ENCODE measurements around the gene TMEM178A. TPM values are rescaled to one million over a fixed set of nuclear protein-coding genes. Genes with fewer than 3 reads are reported as not detected.

TMEM178A gene
- total RNA-seq, 1 donor from 2014 or later = not detected

GRCh38 chr2:39632876-39633275 lies 32.8 kb upstream of the TMEM178A start:
- Mint-ChIP-seq H3K27me3 (ENCODE audit: insufficient read depth) (peaks cover 2% of the 10 kb centered on the region), H3K27ac (no peak overlapping the region), H3K36me3 (ENCODE audit: low read depth) (no peaks in the 10 kb centered on the region), H3K9me3 (no peaks in the 10 kb centered on the region), H3K4me3 (no peak overlapping the region), H3K4me1 (ENCODE audit: low read depth) (no peaks in the 10 kb centered on the region)
- DNase-seq (ENCODE audit: low spot score) = no peak
- intact Hi-C loops (cut with micrococcal nuclease) = no loop called here

- intact Hi-C loops (cut with micrococcal nuclease) = no loop called here
- Mint-ChIP-seq H3K4me1 (ENCODE audit: low read depth) (no peaks in the 10 kb centered on the region), H3K36me3 (ENCODE audit: low read depth) (no peaks in the 10 kb centered on the region), H3K27ac (no peak overlapping the region), H3K9me3 (no peaks in the 10 kb centered on the region), H3K27me3 (ENCODE audit: insufficient read depth) (peaks cover 1% of the 10 kb centered on the region), H3K4me3 (no peak overlapping the region)
- DNase-seq (ENCODE audit: low spot score) = no peak
These were observed 29.4 kb upstream of the TMEM178A start for GRCh38 chr2:39636306-39636705.

GRCh38 chr2:39638581-39638980 lies 27.1 kb upstream of the TMEM178A start:
- H3K27ac Mint-ChIP-seq = no peak overlapping the region
- H3K4me3 Mint-ChIP-seq = no peak overlapping the region
- intact Hi-C loops (cut with micrococcal nuclease) = no loop called here
- DNase-seq (ENCODE audit: low spot score) = no peak
- no peaks in the 10 kb centered on the region for H3K27me3 Mint-ChIP-seq (ENCODE audit: insufficient read depth)
- H3K36me3 Mint-ChIP-seq (ENCODE audit: low read depth) = no peaks in the 10 kb centered on the region
- H3K4me1 Mint-ChIP-seq (ENCODE audit: low read depth) = no peaks in the 10 kb centered on the region
- H3K9me3 Mint-ChIP-seq = no peaks in the 10 kb centered on the region

GRCh38 chr2:39640107-39640506 lies 25.6 kb upstream of the TMEM178A start:
- intact Hi-C loops (cut with micrococcal nuclease) = no loop called here
- Mint-ChIP-seq H3K36me3 (ENCODE audit: low read depth) (no peaks in the 10 kb centered on the region), H3K4me3 (no peak overlapping the region), H3K4me1 (ENCODE audit: low read depth) (no peaks in the 10 kb centered on the region), H3K27ac (no peak overlapping the region), H3K27me3 (ENCODE audit: insufficient read depth) (peaks cover 2% of the 10 kb centered on the region), H3K9me3 (no peaks in the 10 kb centered on the region)
- DNase-seq (ENCODE audit: low spot score) = no peak

GRCh38 chr2:39640681-39641080 lies 25.0 kb upstream of the TMEM178A start:
- intact Hi-C loops (cut with micrococcal nuclease) = no loop called here
- no peak for DNase-seq (ENCODE audit: low spot score)

GRCh38 chr2:39641635-39642034 lies 24.1 kb upstream of the TMEM178A start:
- Mint-ChIP-seq H3K36me3 (ENCODE audit: low read depth) (no peaks in the 10 kb centered on the region), H3K4me3 (no peak overlapping the region), H3K27ac (no peak overlapping the region), H3K9me3 (no peaks in the 10 kb centered on the region), H3K4me1 (ENCODE audit: low read depth) (no peaks in the 10 kb centered on the region), H3K27me3 (ENCODE audit: insufficient read depth) (peaks cover 2% of the 10 kb centered on the region)
- no peak for DNase-seq (ENCODE audit: low spot score)
- intact Hi-C loops (cut with micrococcal nuclease) = no loop called here

More at GRCh38 chr2:39640681-39641080, 25.0 kb upstream of the TMEM178A start:
- no peaks in the 10 kb centered on the region for H3K9me3 Mint-ChIP-seq
- no peaks in the 10 kb centered on the region for H3K36me3 Mint-ChIP-seq (ENCODE audit: low read depth)
- no peak overlapping the region for H3K27ac Mint-ChIP-seq
- H3K4me1 Mint-ChIP-seq (ENCODE audit: low read depth) = no peaks in the 10 kb centered on the region
- peaks cover 2% of the 10 kb centered on the region for H3K27me3 Mint-ChIP-seq (ENCODE audit: insufficient read depth)
- H3K4me3 Mint-ChIP-seq = no peak overlapping the region

GRCh38 chr2:39642051-39642718 lies 23.5 kb upstream of the TMEM178A start:
- peaks cover 2% of the 10 kb centered on the region for H3K27me3 Mint-ChIP-seq (ENCODE audit: insufficient read depth)
- H3K36me3 Mint-ChIP-seq (ENCODE audit: low read depth) = no peaks in the 10 kb centered on the region
- H3K4me3 Mint-ChIP-seq = no peak overlapping the region
- H3K4me1 Mint-ChIP-seq (ENCODE audit: low read depth) = no peaks in the 10 kb centered on the region
- no peak overlapping the region for H3K27ac Mint-ChIP-seq
- intact Hi-C loops (cut with micrococcal nuclease) = no loop called here
- DNase-seq (ENCODE audit: low spot score) = no peak
- no peaks in the 10 kb centered on the region for H3K9me3 Mint-ChIP-seq

GRCh38 chr2:39645826-39646225 lies 19.9 kb upstream of the TMEM178A start:
- H3K27me3 Mint-ChIP-seq (ENCODE audit: insufficient read depth) = peaks cover 6% of the 10 kb centered on the region
- DNase-seq (ENCODE audit: low spot score) = no peak
- no peak overlapping the region for H3K27ac Mint-ChIP-seq
- intact Hi-C loops (cut with micrococcal nuclease) = no loop called here
- no peaks in the 10 kb centered on the region for H3K4me1 Mint-ChIP-seq (ENCODE audit: low read depth)
- H3K4me3 Mint-ChIP-seq = no peak overlapping the region
- H3K9me3 Mint-ChIP-seq = no peaks in the 10 kb centered on the region
- H3K36me3 Mint-ChIP-seq (ENCODE audit: low read depth) = no peaks in the 10 kb centered on the region

GRCh38 chr2:39646267-39646666 lies 19.4 kb upstream of the TMEM178A start:
- intact Hi-C loops (cut with micrococcal nuclease) = no loop called here

GRCh38 chr2:39647104-39647765 lies 18.5 kb upstream of the TMEM178A start:
- Mint-ChIP-seq H3K27ac (no peak overlapping the region), H3K4me3 (no peak overlapping the region), H3K27me3 (ENCODE audit: insufficient read depth) (peaks cover 6% of the 10 kb centered on the region), H3K36me3 (ENCODE audit: low read depth) (no peaks in the 10 kb centered on the region), H3K9me3 (no peaks in the 10 kb centered on the region), H3K4me1 (ENCODE audit: low read depth) (no peaks in the 10 kb centered on the region)
- DNase-seq (ENCODE audit: low spot score) = no peak
- intact Hi-C loops (cut with micrococcal nuclease) = no loop called here

More at GRCh38 chr2:39646267-39646666, 19.4 kb upstream of the TMEM178A start:
- H3K9me3 Mint-ChIP-seq = no peaks in the 10 kb centered on the region
- no peaks in the 10 kb centered on the region for H3K36me3 Mint-ChIP-seq (ENCODE audit: low read depth)
- no peak for DNase-seq (ENCODE audit: low spot score)
- H3K27ac Mint-ChIP-seq = no peak overlapping the region
- H3K27me3 Mint-ChIP-seq (ENCODE audit: insufficient read depth) = peaks cover 6% of the 10 kb centered on the region
- no peaks in the 10 kb centered on the region for H3K4me1 Mint-ChIP-seq (ENCODE audit: low read depth)
- H3K4me3 Mint-ChIP-seq = no peak overlapping the region

- intact Hi-C loops (cut with micrococcal nuclease) = no loop called here
- Mint-ChIP-seq H3K36me3 (ENCODE audit: low read depth) (no peaks in the 10 kb centered on the region), H3K27ac (no peak overlapping the region), H3K9me3 (peaks cover 8% of the 10 kb centered on the region), H3K4me1 (ENCODE audit: low read depth) (no peaks in the 10 kb centered on the region), H3K27me3 (ENCODE audit: insufficient read depth) (peaks cover 8% of the 10 kb centered on the region), H3K4me3 (no peak overlapping the region)
- no peak for DNase-seq (ENCODE audit: low spot score)
These were observed 17.1 kb upstream of the TMEM178A start for GRCh38 chr2:39648580-39648979.

- Mint-ChIP-seq H3K4me1 (ENCODE audit: low read depth) (no peaks in the 10 kb centered on the region), H3K9me3 (peaks cover 13% of the 10 kb centered on the region), H3K27ac (no peak overlapping the region), H3K27me3 (ENCODE audit: insufficient read depth) (peaks cover 7% of the 10 kb centered on the region), H3K4me3 (no peak overlapping the region), H3K36me3 (ENCODE audit: low read depth) (no peaks in the 10 kb centered on the region)
- intact Hi-C loops (cut with micrococcal nuclease) = no loop called here
- no peak for DNase-seq (ENCODE audit: low spot score)
These were observed 16.2 kb upstream of the TMEM178A start for GRCh38 chr2:39649511-39649910.

GRCh38 chr2:39650468-39650867 lies 15.2 kb upstream of the TMEM178A start:
- intact Hi-C loops (cut with micrococcal nuclease) = no loop called here
- H3K4me3 Mint-ChIP-seq = no peak overlapping the region

More at GRCh38 chr2:39650468-39650867, 15.2 kb upstream of the TMEM178A start:
- DNase-seq (ENCODE audit: low spot score) = no peak
- Mint-ChIP-seq H3K36me3 (ENCODE audit: low read depth) (no peaks in the 10 kb centered on the region), H3K27ac (no peak overlapping the region), H3K9me3 (peaks cover 13% of the 10 kb centered on the region), H3K4me1 (ENCODE audit: low read depth) (no peaks in the 10 kb centered on the region), H3K27me3 (ENCODE audit: insufficient read depth) (peaks cover 6% of the 10 kb centered on the region)
